Omental fat pad (tissue), 4 donors: ENCODE data around the gene MACROD2. TPM values are rescaled to one million over a fixed set of nuclear protein-coding genes. Genes with fewer than 3 reads are reported as not detected.

Experiments
- ATAC-seq: fragments of 150-250 bp; one replicate; pipeline ENCODE4 v1.9.1; 2016; ENCODE audit warnings: mild to moderate bottlenecking, moderate library complexity; ENCODE audit not compliant: low FRiP score
- DNase-seq: peaks from one replicate; pipeline ENCODE4 v3.0.0-alpha.2; 2019; ENCODE audit warnings: low spot score
- CTCF ChIP-seq, 3 donors: fragments of 450-650 bp; IDR thresholded peaks; one replicate each; pipeline ENCODE4 v1.5.1; 2016 to 2017; ENCODE audit warnings: antibody characterized with exemption in 3 of 3, mild to moderate bottlenecking in 3 of 3, moderate library complexity in 2 of 3
- total RNA-seq, 4 donors: library from RNA; depleted of rRNA; stranded (reverse); fragments of >200 nt; gene quantifications; one replicate each; pipeline ENCODE4 v1.1.0, GENCODE V29; 2016

MACROD2 gene
- total RNA-seq, 4 donors from 2014 or later = 6.8 to 54.1 (median 7.4) TPM

GRCh38 chr20:14498772-14499171, 503.5 kb downstream of the MACROD2 start:
- DNase-seq = no peak
- no peak for TF ChIP-seq CTCF (IDR thresholded peaks at IDR 0.05)
- no peak for ATAC-seq

- no peak for DNase-seq
- ATAC-seq = no peak
- no peak for TF ChIP-seq CTCF (IDR thresholded peaks at IDR 0.05)
These were observed 510.2 kb downstream of the MACROD2 start for GRCh38 chr20:14505476-14505875.

GRCh38 chr20:14507711-14508110, 512.4 kb downstream of the MACROD2 start:
- ATAC-seq (no peak), DNase-seq (no peak)
- TF ChIP-seq CTCF (IDR thresholded peaks at IDR 0.05) = no peak

GRCh38 chr20:14510341-14510740, 515.0 kb downstream of the MACROD2 start:
- no peak for DNase-seq
- no peak for TF ChIP-seq CTCF (IDR thresholded peaks at IDR 0.05)

GRCh38 chr20:14512839-14513238, 517.5 kb downstream of the MACROD2 start:
- DNase-seq (no peak), ATAC-seq (no peak)
- TF ChIP-seq CTCF (IDR thresholded peaks at IDR 0.05) = no peak

More at GRCh38 chr20:14510341-14510740, 515.0 kb downstream of the MACROD2 start:
- no peak for ATAC-seq

- TF ChIP-seq CTCF (IDR thresholded peaks at IDR 0.05) = no peak
- ATAC-seq (no peak), DNase-seq (no peak)
These were observed 523.3 kb downstream of the MACROD2 start for GRCh38 chr20:14518648-14519047.

- TF ChIP-seq CTCF (IDR thresholded peaks at IDR 0.05) = no peak
- ATAC-seq (no peak), DNase-seq (no peak)
These were observed 525.7 kb downstream of the MACROD2 start for GRCh38 chr20:14521016-14521415.
